K562 (cell line): ENCODE measurements around the gene GRAMD4. TPM values are rescaled to one million over a fixed set of nuclear protein-coding genes. Genes with fewer than 3 reads are reported as not detected.

Experiments
- C11orf30 ChIP-seq: fragments of 450-650 bp; IDR thresholded peaks from 2 replicates; pipeline ENCODE4 v1.6.1; 2016; ENCODE audit warnings: low read depth, mild to moderate bottlenecking
- ESRRA ChIP-seq: fragments of 450-650 bp; IDR thresholded peaks from 2 replicates; pipeline ENCODE4 v1.6.1; 2014; ENCODE audit warnings: low read depth, mild to moderate bottlenecking, moderate library complexity, borderline replicate concordance
- GATAD2A ChIP-seq: fragments of 450-650 bp; IDR thresholded peaks from 2 replicates; pipeline ENCODE4 v1.6.1; 2017
- HEY1 ChIP-seq: fragments of 250-450 bp; sonication (Bioruptor Pico); IDR thresholded peaks from 2 replicates; pipeline ENCODE4 v1.5.0; 2020; ENCODE audit warnings: mild to moderate bottlenecking, moderate library complexity, borderline replicate concordance
- NCOA2 ChIP-seq, 2 experiments: fragments of 450-650 bp; IDR thresholded peaks; 2 replicates each; pipeline ENCODE4 v1.6.1; 2018; ENCODE audit warnings: mild to moderate bottlenecking in 2 of 2, moderate library complexity in 1 of 2; ENCODE audit not compliant: partially characterized antibody in 2 of 2
- NONO ChIP-seq, 2 experiments: fragments of 200-400 bp in 1 of 2; fragments of 450-650 bp in 1 of 2; formaldehyde crosslinking in 1 of 2; IDR thresholded peaks; 2 replicates each; pipeline ENCODE4 v1.6.1; 2017; ENCODE audit warnings: low read depth in 2 of 2, mild to moderate bottlenecking in 2 of 2, moderate library complexity in 2 of 2, low read length in 1 of 2
- RBM17 ChIP-seq: fragments of 200-400 bp; formaldehyde crosslinking; IDR thresholded peaks from 2 replicates; pipeline ENCODE4 v1.6.1; 2017; ENCODE audit warnings: low read depth, mild to moderate bottlenecking, low read length, borderline replicate concordance
- SOX6 ChIP-seq: fragments of 450-650 bp; IDR thresholded peaks from 2 replicates; pipeline ENCODE4 v1.6.1; 2014; ENCODE audit warnings: mild to moderate bottlenecking
- SRSF9 ChIP-seq: fragments of 200-400 bp; formaldehyde crosslinking; IDR thresholded peaks from 2 replicates; pipeline ENCODE4 v1.6.1; 2017; ENCODE audit warnings: low read depth, low read length, borderline replicate concordance
- TEAD4 ChIP-seq, 2 experiments: sonication (generic) in 1 of 2; formaldehyde crosslinking in 1 of 2; IDR thresholded peaks; 2 replicates each; pipeline versions ENCODE4 v1.6.1 to v1.8.0; 2012 to 2022; ENCODE audit warnings: borderline replicate concordance in 1 of 2, inconsistent platforms in 1 of 2, low read length in 1 of 2, mild to moderate bottlenecking in 1 of 2, missing genetic modification reagents in 1 of 2
- ZNF124 ChIP-seq: sonication (generic); formaldehyde crosslinking; IDR thresholded peaks from 2 replicates; pipeline ENCODE4 v1.8.1; 2022; ENCODE audit warnings: missing genetic modification reagents
- polyA plus RNA-seq, 8 experiments: library from polyadenylated mRNA; depleted of rRNA in 4 of 8; stranded (reverse) in 5 of 8; unstranded in 3 of 8; fragments of >200 nt; fragmentation: Nextera tagmentation in 2 of 8; fragmentation: Illumina TruSeq in 1 of 8; extraction: Ambion mirVana in 2 of 8; extraction: Trizol in 1 of 8; gene quantifications; 2 replicates each; pipeline versions ENCODE4 v1.2.1 to v1.2.3, GENCODE V29; 2011 to 2014; ENCODE audit warnings: inconsistent platforms in 1 of 8, missing spikeins in 1 of 8
- total RNA-seq, 7 experiments: library from RNA; depleted of rRNA in 6 of 7; stranded (reverse); fragments of >200 nt in 6 of 7; fragmentation: Illumina TruSeq in 2 of 7; extraction: Trizol in 2 of 7; gene quantifications; 2 replicates each; pipeline versions ENCODE4 v1.2.1 to v1.2.3, GENCODE V29; 2011 to 2021; ENCODE audit warnings: low replicate concordance in 1 of 7
- TF ChIP-seq, protein P1 (sequence below): fragments of 250-450 bp; sonication (Bioruptor Pico); IDR thresholded peaks from 2 replicates; pipeline ENCODE4 v1.4.0; 2020; ENCODE audit warnings: mild to moderate bottlenecking
- TF ChIP-seq, protein P2 (sequence below): fragments of 250-450 bp; sonication (Bioruptor Pico); IDR thresholded peaks from 2 replicates; pipeline ENCODE4 v1.4.0; 2020
- TF ChIP-seq, protein P3 (sequence below): fragments of 450-650 bp; IDR thresholded peaks from one replicate; pipeline ENCODE4 v1.6.1; 2018; ENCODE audit warnings: mild to moderate bottlenecking, moderate library complexity; ENCODE audit not compliant: partially characterized antibody
- TF ChIP-seq, protein P4 (sequence below): fragments of 450-650 bp; IDR thresholded peaks from 2 replicates; pipeline ENCODE4 v1.6.1; 2016; ENCODE audit warnings: low read depth, mild to moderate bottlenecking, moderate library complexity

GRAMD4 gene
- total and polyA plus RNA-seq, 9 of the 15 experiments (the other 6 are each of a cell fraction or from before 2014, with no cell fraction given): 0.18 to 44.8 (median 18.6) TPM

DNA sequence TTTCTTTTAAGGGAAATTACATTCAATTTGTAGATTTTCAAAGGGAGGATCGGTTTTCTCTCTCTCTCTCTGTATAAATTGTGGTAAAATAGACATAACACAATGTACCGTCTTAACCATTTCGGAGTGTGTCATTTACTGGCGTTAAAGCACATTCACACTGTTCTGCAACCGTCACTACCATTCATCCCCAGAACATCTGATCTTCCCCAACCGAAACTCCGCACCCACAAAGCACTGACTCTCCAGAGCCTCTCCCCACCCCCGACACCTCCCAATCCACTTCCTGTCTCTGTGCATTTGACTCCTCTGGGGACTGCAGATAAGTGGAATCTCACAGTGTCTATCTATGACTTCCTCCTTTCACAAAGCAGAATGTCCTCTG, 15.9 kb upstream of the GRAMD4 start (continued):
- TF ChIP-seq, protein P1, sequence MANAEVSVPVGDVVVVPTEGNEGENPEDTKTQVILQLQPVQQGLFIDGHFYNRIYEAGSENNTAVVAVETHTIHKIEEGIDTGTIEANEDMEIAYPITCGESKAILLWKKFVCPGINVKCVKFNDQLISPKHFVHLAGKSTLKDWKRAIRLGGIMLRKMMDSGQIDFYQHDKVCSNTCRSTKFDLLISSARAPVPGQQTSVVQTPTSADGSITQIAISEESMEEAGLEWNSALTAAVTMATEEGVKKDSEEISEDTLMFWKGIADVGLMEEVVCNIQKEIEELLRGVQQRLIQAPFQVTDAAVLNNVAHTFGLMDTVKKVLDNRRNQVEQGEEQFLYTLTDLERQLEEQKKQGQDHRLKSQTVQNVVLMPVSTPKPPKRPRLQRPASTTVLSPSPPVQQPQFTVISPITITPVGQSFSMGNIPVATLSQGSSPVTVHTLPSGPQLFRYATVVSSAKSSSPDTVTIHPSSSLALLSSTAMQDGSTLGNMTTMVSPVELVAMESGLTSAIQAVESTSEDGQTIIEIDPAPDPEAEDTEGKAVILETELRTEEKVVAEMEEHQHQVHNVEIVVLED: no peak
- TF ChIP-seq, protein P2, sequence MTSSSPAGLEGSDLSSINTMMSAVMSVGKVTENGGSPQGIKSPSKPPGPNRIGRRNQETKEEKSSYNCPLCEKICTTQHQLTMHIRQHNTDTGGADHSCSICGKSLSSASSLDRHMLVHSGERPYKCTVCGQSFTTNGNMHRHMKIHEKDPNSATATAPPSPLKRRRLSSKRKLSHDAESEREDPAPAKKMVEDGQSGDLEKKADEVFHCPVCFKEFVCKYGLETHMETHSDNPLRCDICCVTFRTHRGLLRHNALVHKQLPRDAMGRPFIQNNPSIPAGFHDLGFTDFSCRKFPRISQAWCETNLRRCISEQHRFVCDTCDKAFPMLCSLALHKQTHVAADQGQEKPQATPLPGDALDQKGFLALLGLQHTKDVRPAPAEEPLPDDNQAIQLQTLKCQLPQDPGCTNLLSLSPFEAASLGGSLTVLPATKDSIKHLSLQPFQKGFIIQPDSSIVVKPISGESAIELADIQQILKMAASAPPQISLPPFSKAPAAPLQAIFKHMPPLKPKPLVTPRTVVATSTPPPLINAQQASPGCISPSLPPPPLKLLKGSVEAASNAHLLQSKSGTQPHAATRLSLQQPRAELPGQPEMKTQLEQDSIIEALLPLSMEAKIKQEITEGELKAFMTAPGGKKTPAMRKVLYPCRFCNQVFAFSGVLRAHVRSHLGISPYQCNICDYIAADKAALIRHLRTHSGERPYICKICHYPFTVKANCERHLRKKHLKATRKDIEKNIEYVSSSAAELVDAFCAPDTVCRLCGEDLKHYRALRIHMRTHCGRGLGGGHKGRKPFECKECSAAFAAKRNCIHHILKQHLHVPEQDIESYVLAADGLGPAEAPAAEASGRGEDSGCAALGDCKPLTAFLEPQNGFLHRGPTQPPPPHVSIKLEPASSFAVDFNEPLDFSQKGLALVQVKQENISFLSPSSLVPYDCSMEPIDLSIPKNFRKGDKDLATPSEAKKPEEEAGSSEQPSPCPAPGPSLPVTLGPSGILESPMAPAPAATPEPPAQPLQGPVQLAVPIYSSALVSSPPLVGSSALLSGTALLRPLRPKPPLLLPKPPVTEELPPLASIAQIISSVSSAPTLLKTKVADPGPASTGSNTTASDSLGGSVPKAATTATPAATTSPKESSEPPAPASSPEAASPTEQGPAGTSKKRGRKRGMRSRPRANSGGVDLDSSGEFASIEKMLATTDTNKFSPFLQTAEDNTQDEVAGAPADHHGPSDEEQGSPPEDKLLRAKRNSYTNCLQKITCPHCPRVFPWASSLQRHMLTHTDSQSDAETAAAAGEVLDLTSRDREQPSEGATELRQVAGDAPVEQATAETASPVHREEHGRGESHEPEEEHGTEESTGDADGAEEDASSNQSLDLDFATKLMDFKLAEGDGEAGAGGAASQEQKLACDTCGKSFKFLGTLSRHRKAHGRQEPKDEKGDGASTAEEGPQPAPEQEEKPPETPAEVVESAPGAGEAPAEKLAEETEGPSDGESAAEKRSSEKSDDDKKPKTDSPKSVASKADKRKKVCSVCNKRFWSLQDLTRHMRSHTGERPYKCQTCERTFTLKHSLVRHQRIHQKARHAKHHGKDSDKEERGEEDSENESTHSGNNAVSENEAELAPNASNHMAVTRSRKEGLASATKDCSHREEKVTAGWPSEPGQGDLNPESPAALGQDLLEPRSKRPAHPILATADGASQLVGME (CRISPR knock-in tag): no peak
- TF ChIP-seq ZNF124 (CRISPR knock-in tag) (no peak), NONO (IDR thresholded peaks at IDR 0.05; ENCODE audit: low read depth in 2 of 2, low read length in 1 of 2) (no peak), TEAD4 (IDR thresholded peaks at IDR 0.05; ENCODE audit: low read length) (peak; percentile 91), TEAD4 (CRISPR knock-in tag; IDR thresholded peaks at IDR 0.05; ENCODE audit: borderline replicate concordance) (no peak), SOX6 (peak; percentile 68), HEY1 (CRISPR knock-in tag) (no peak), RBM17 (no peak), GATAD2A (no peak), NCOA2 (IDR thresholded peaks at IDR 0.05; ENCODE audit: partially characterized antibody in 2 of 2) (no peak), C11orf30 (no peak), ESRRA (peak; percentile 28; the same call in 1 of the 2 replicates), SRSF9 (no peak)
- TF ChIP-seq, protein P3, sequence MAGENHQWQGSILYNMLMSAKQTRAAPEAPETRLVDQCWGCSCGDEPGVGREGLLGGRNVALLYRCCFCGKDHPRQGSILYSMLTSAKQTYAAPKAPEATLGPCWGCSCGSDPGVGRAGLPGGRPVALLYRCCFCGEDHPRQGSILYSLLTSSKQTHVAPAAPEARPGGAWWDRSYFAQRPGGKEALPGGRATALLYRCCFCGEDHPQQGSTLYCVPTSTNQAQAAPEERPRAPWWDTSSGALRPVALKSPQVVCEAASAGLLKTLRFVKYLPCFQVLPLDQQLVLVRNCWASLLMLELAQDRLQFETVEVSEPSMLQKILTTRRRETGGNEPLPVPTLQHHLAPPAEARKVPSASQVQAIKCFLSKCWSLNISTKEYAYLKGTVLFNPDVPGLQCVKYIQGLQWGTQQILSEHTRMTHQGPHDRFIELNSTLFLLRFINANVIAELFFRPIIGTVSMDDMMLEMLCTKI: no peak
- TF ChIP-seq, protein P4, sequence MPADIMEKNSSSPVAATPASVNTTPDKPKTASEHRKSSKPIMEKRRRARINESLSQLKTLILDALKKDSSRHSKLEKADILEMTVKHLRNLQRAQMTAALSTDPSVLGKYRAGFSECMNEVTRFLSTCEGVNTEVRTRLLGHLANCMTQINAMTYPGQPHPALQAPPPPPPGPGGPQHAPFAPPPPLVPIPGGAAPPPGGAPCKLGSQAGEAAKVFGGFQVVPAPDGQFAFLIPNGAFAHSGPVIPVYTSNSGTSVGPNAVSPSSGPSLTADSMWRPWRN: peak; percentile 19; the same call in 1 of the 2 replicates
